Measurements from ENCODE around the gene GRM7.

The GRM7 gene

GRCh38 chr3:7204848-7205156 is 343.9 kb downstream of the GRM7 start:
- in situ Hi-C loops (cut with MboI; ENCODE audit: low sequenced_read_pairs, unreplicated experiment): no loop called here
- TF ChIP-seq CTCF (IDR thresholded peaks at IDR 0.05; ENCODE audit: borderline replicate concordance, control extremely low read depth, extremely low read depth, insufficient read depth, missing control alignments): no peak
- DNase-seq (ENCODE audit: low spot score): no peak

GRCh38 chr3:7205535-7205934 is 344.6 kb downstream of the GRM7 start:
- in situ Hi-C loops (cut with MboI; ENCODE audit: low sequenced_read_pairs, unreplicated experiment): no loop called here
- TF ChIP-seq CTCF (IDR thresholded peaks at IDR 0.05; ENCODE audit: borderline replicate concordance, control extremely low read depth, extremely low read depth, insufficient read depth, missing control alignments): no peak
- DNase-seq (ENCODE audit: low spot score): no peak

GRCh38 chr3:7205962-7206361 is 345.0 kb downstream of the GRM7 start:
- peak; percentile 11 for DNase-seq (ENCODE audit: low spot score)
- in situ Hi-C loops (cut with MboI; ENCODE audit: low sequenced_read_pairs, unreplicated experiment): no loop called here
- no peak for TF ChIP-seq CTCF (IDR thresholded peaks at IDR 0.05; ENCODE audit: borderline replicate concordance, control extremely low read depth, extremely low read depth, insufficient read depth, missing control alignments)

GRCh38 chr3:7207125-7207524 is 346.2 kb downstream of the GRM7 start:
- in situ Hi-C loops (cut with MboI; ENCODE audit: low sequenced_read_pairs, unreplicated experiment): no loop called here
- DNase-seq (ENCODE audit: low spot score): no peak
- TF ChIP-seq CTCF (IDR thresholded peaks at IDR 0.05; ENCODE audit: borderline replicate concordance, control extremely low read depth, extremely low read depth, insufficient read depth, missing control alignments): no peak

GRCh38 chr3:7207928-7208327 is 347.0 kb downstream of the GRM7 start:
- no peak for TF ChIP-seq CTCF (IDR thresholded peaks at IDR 0.05; ENCODE audit: borderline replicate concordance, control extremely low read depth, extremely low read depth, insufficient read depth, missing control alignments)
- in situ Hi-C loops (cut with MboI; ENCODE audit: low sequenced_read_pairs, unreplicated experiment): no loop called here
- DNase-seq (ENCODE audit: low spot score): no peak

- DNase-seq (ENCODE audit: low spot score): no peak
- in situ Hi-C loops (cut with MboI; ENCODE audit: low sequenced_read_pairs, unreplicated experiment): no loop called here
- no peak for TF ChIP-seq CTCF (IDR thresholded peaks at IDR 0.05; ENCODE audit: borderline replicate concordance, control extremely low read depth, extremely low read depth, insufficient read depth, missing control alignments)
Observed at GRCh38 chr3:7209098-7209497, 348.2 kb downstream of the GRM7 start.

GRCh38 chr3:7211740-7212139 is 350.8 kb downstream of the GRM7 start:
- in situ Hi-C loops (cut with MboI; ENCODE audit: low sequenced_read_pairs, unreplicated experiment): no loop called here
- DNase-seq (ENCODE audit: low spot score): no peak
- no peak for TF ChIP-seq CTCF (IDR thresholded peaks at IDR 0.05; ENCODE audit: borderline replicate concordance, control extremely low read depth, extremely low read depth, insufficient read depth, missing control alignments)
